CD4-positive, alpha-beta T cell treated with Interleukin-6 for 4 hours (primary cell): ENCODE data around the gene NFYB.
"Not testable (repeated sequence)": the region's sequence is repeated elsewhere in the genome, so short reads cannot be mapped to it uniquely, and the experiment has no call there.

Source experiments
- DNase-seq: peaks from one replicate; pipeline ENCODE4 v3.0.0-alpha.2; 2020; ENCODE audit warnings: mixed read lengths

Gene NFYB

DNA sequence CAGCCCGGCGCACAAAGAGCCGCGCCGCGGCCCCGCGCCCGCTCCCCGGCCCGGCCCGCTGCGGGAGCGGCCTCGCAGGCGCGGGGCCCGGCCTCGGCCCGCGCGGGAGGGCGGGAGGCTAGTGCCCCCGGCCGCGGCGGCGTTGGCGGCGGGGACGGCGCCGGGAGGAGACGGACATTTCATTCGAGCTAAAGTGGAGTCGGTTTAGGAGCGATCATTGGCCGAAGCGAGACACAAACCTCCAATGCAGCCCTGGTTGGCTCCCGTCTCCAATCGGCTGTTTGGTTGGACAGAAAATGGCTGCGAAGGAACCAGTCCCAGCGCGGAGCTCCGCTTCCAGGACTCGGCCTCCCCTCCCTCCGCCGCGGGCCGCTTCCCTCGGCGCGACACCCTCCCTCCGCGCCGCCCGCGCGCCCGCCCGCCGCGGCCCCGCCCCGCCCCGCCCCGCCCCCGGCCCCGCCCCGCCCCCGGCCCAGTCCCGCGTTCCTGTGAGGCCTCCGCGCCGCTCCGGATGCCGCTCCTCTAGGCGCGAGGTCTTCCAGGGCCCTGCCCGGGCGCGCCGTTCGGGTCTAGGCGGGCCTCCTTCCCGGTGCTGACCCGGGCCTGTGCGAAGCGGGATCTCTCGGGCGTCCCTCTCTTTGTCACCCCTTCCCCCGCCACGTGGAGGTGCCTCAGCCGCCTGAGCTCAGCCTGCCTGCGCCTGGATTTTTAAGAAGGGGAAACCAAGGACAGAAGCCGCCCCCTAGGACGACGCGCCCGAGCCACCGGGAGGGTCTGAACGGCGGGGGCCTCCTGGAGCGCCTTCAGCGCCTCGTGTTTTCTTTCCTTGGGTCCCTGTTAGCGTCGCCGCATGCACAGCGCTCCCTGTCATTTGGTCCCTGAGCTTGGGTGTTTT is at the start of gene NFYB:
Gene NFYB (minus strand): TSS at position 309 of the 895 bp plus-strand sequence. CDS start 2,757 bp downstream, outside the sequence.
- DNase-seq = peak; percentile 92

DNA sequence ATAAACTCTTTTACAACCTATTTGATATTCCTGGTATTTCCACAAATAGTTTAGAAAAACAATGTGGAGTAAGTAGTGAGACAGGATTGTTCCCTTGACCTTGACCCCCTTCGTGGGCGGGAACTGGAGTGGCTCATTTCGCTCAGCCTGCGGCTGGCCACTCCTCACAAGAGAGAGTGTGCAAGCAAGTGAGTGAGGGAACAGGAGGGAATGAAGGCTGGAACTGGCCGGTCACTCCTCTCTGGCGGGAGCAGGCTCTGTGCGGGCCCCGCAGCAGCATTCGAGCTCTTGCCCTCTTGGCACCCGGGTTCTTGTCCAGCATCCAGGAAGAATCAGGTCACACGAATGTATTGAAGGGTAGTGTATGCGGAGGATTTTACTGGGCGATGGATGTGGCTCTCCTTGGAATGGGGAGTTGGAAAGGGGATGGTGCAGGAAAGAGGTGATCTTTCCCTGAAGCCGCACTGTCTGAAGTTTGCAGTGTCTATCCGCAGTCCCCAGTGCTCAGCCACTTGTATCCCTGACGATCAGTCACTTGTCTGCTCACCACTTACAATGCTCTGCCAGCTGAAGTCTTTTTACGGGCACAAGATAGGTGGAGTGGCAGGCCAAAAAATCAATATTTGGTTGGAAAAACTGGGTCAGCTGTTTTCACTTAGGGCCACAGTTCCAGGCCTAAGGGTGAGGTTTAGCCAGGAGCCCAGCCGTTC is 49.6 kb upstream of the NFYB start:
- DNase-seq = no peak

DNA sequence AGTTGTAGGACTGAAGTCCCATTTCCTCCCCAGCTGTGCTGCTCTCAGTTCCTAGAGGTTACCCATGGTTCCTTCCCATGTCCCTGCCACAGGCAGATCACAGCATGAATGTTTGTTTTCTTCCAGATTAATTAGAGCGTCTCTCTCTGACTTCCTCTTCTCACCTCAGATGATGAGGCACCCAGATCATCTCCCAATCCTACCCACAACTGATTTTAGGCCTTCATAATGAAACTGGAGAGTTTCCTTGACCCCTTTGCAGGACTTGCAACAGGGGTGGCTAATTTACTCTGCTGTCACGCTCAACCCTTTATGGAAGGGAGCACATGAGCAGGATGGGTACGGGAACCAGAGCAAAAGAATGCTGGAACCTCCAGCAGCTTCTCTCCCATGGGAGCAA is 45.4 kb upstream of the NFYB start:
- DNase-seq = no peak

DNA sequence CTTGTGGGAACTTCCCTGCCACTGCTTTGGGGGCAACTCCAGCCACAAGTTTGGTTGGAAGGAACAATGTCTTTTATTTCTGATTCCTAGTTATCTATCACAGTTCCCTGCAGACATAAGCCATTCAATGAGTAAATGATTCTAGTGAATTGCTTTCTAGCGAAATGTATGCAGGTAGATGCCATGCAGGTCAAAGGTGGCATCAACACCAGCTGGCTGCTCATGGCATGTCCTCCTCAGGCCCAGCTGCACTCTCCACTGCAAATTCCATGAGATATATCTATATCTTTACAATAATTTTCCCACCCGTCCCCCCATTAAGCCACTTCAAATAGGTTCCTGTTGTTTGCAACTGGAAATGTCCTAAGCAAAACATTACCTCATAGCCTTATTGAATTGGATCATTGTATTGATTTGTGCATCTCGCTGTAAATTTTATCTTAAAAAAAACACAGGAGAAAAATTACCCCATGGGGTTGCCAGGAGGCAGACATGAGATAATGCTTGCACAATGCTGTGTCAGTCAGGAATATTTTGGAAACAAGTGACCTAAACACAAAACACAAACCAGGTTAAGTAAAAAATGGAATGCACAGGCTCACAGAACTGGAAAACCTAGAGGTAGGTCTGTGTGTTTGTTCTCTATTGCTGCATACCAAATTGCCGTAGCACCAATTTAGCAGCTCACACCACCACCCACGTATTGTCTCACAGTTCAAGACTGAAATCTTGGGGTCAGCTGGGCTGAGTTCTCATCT is 44.8 kb upstream of the NFYB start:
- no peak for DNase-seq

DNA sequence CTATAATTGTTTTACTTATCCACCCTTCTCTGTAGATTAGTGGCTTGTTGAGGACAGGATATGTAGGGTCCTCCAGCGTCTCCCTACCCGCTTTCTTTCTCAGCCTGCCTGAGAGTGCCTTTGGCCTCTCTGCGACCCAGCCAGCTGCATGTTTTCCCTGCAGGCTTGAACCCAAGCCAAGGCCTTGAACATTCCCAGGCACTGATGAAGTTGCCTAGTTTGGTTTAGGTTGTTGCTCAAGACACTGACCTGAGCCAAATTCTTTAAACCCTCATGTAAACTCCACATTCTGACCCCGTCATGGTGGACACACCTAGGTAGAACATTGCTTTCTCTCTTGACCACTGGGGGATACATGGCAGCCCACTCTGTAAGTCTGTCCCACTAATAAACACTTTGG is 44.1 kb upstream of the NFYB start:
- no peak for DNase-seq

DNA sequence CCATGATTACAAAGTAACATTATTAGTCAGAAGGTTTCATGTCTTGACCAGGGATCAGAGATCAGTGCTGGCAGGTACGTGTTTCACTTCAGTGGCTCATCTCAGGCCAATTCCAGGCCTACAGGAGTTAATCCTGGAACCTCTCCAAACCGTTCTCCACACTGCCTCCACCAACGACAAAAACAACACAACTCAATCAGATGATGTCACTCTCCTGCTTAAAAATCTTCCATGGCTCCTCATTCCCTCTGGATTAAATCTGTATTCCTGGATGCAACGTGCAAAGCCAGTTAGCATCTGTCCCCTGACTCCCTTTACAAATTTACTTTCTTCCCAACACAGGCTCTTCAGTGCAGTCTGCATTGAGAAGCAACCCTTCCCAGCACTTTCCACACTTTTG is 43.3 kb upstream of the NFYB start:
- no peak for DNase-seq

DNA sequence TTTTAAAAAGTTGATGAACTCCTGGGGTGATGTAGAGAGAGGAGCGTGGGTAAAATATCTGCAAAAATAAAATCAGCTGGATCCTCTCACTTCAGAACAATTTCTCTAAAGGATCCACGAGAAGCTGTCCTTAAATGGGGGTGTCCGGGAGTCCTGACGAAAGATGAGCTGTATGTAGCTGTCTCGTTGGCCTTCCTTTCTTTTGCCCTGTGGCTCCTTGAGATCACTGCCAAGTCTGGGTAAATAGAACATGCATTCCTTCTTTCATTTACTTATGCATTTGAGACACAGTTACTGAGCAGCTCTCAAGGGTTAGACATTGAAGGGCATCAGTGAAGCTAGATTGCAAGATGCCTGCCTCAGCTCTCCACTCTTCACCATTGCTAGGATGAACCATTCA is 42.4 kb upstream of the NFYB start:
- DNase-seq = no peak

DNA sequence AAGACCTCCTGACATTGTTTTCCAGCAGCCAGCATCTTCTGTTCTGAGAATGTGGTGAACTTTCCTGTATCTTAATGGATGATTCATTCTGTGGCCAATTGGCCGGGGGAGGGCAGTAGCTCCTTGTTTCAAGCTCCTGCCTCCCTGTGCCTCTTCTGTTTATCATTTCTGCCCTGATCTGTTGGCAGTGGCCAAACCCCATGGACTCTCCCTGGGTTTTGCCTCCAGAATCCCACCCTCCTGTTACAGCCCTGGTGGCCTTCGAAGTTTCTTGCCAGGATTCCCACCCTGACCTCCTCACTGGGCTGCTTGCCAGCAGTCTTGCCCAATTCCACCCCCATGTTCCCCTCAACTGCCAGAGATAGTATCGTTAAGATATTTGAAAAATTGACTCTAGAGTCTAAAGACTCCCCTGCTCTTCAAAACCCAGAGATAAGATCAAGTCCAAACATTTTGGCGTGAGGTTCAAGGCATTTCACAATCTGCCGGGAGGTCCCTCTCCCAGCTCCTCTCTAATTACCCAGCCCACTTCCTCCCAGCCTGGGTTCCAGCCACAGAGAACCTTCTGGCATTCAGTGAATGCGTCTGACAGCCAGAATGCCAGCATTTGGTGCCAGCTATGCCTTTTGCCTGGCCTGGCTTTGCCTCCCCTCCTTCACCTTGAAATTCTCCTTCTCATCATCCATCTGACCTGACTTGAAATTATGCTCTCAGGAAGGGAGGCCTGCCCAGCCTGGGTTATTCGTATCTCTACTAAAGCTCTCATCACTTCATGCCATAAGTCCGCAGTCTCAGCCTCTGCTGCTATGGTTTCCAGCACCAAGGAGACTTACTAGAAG is 39.9 kb upstream of the NFYB start:
- no peak for DNase-seq

DNA sequence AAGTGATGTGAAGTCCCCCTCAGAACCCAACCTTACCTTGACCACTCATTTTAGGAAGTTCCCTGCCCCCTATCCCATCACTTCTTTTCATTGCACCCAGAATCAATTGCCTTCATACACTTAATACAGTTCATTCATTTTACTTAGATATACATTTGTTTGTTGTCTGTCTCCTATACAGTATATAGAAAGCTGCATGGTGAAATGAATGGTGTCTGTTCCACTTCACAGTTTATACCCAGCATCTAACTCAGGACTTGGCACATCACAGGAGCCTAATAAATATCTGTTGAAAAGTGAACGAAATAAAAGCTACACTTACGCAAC is 39.3 kb upstream of the NFYB start:
- no peak for DNase-seq

DNA sequence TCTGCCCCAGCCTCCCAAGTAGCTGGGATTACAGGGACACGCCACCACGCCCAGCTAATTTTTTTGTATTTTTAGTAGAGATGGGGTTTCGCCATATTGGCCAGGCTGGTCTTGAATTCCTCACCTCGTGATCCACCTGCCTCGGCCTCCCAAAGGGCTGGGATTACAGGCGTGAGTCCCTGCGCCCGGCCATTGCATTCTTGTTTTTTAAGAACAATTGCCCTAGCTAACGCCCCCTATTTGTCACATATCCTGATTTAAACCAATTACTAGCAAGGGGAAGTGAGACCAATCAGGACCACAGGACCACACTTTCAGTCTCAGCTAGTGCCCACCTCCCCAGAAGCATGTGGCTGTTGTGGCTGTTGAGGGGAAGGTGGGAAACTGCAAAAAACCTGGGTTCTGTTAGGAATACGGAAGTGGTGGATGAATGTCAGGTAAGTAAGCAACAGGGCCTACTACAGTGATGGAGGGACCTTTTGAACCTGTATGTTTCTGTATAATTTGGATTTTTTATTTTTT is 37.8 kb upstream of the NFYB start:
- no peak for DNase-seq

DNA sequence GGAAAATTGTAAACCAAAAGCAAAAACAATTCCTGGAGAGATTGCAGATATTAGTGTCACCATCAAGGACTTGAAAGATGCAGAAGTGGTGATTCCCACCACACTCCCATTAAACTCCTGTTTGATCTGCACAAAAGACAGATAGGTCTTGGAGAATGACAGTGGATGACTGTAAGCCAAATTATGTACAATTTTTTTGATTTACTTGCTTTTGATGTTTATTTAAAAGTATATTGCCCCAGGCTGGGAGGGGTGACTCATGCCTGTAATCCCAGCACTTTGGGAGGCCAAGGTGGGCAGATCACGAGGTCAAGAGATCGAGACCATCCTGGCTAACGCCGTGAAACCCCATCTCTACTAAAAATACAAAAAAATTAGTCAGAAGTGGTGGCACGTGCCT is 35.8 kb upstream of the NFYB start:
- DNase-seq = not testable (repeated sequence)

DNA sequence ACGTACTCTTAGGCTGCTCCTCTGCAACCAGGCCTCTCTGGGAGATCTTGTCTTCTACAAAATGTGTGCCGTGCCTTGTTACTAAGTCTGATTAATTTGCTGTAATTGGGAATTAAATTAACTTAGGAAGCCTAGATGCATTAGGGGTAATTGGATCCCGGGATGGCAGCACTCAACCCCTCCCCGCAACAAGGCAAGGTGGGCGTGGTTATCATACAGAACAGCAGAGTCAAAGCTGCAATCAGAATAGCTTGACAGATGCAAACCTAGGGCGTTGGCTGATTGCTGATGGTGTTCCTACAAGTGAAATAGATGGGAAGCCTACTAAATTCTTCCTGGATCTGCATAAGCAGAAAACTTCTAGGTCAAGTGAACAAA is 34.5 kb upstream of the NFYB start:
- DNase-seq = no peak

DNA sequence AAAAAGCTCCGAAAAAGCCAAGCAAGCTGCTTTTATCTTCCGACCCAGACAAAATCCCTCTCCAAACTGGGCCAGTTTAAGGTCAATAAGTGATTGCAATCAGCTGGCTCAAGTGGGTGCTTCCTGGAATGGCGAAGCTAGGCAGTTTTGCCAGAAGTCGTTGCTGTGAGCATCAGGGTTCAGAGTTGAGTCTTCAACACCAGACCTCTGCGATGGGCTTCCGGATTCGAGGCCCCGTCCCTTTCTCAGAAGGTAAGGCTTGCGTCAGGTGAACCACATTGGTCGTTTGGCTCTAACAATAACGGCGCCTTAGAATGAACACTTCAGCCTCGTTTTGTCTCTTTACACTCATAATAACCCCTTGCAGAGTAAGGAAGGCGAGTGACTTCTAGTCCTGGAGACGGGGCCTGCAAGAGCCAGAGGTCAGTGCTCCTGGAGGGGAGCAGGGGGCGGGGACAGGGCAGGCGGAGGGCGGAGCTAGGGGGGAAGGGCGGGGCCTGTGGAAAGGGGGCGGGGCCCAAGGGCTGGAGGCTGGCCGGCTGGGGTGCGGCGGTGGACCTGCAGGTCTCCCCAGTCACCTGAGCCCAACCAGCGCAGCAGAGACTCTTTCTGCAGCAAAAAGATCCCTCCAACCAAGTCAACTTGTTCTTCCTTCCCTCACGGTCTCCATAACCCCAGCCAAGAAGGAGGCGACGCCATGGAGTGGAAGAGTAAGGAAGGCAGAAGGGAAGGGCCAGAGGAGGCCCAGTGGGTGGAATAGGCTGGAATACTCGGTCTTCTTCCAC is 34.0 kb upstream of the NFYB start:
- no peak for DNase-seq

DNA sequence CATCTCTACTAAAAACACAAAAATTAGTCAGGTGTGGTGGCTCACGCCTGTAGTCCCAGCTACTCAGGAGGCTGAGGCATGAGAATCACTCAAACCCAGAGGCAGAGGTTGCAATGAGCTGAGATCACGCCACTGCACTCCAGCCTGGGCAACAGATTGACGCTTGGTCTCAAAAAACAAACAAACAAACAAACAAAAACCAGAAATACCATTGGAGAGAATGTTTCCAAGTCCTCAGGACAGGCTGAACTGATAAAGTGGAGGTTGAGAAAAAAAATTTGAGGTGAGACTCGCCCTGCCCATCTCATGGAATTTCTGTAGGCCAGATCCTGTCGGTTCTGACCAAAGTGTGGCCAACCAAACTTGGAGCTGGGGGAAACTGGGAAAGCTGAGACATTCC is 30.6 kb upstream of the NFYB start:
- DNase-seq = no peak

DNA sequence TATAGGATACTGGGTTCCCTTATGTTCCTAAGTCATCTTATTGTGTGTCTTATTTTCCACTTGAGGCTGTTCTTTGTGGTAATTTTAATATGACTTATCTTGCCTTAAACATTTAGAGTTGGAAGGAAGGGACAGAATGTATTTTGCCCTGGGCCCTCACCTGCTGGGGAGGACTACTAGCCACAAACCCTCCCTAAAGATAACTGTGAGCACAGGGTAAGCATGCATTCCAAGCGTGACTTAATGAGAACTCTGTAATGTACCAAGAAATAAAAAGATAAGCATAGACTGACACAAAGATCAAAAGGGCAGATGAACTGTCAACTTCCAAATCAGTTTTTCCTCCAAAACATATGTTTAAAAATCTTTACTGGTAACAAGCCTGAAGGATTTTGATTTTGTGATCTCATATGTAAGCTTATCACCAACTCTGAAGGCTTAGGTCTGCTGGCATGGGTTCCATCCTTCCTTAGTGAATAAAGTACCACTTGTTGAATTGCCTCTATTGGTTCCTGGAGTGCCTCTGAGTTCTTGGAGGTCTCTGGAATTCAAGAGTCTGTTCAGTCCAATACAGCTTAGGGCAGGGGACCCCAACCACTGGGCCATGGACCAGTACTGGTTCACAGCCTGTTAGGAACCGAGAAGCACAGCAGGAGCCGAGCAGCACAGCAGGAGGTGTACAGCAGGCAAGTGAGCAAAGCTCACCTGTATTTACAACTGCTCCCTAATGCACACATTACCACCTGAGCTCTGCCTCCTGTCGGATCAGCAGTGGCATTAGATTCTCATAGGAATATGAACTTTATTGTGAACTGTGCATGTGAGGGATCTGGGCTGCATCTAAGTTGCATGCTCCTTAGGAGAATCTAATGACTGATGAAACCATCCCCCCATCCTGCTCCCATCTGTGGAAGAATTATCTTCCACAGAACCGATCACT is 29.8 kb upstream of the NFYB start:
- no peak for DNase-seq

DNA sequence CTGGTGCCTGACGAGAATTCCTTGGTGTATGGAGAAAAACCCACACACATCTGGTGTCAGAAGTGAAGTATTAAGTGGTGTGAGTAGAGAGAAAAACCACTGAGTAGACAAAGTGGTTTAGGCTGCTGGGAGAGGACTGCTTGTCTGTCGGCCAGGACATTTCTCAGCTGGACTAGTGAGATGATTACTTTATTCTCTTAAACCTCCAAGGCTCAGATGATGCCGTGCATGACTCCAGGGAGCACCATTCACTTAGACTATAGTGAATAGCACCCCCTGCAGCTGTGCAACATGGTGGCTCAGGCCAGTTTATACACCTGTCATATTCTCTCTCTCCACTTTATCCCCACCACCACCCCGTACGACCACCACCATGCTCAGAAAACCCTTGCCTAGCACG is 28.5 kb upstream of the NFYB start:
- DNase-seq = no peak

DNA sequence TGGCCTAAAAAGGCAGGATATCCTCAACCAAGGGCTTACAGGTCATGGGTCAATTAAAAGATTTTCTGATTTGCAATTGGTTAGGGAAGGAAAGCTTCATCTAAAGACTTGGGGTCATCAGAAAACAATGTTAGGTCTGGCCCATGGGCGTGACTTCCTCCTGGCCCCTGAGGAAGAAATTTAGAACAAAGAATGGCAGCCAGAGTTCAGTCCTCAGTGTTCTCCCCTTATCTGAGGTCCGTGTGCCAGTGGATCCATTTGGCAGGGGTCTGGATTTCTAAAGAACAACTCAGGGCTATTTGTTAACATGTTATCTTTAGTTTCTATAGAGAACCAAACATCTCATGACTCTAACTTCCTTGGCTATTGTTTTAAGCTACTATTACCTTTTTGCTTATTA is 27.8 kb upstream of the NFYB start:
- DNase-seq = no peak

DNA sequence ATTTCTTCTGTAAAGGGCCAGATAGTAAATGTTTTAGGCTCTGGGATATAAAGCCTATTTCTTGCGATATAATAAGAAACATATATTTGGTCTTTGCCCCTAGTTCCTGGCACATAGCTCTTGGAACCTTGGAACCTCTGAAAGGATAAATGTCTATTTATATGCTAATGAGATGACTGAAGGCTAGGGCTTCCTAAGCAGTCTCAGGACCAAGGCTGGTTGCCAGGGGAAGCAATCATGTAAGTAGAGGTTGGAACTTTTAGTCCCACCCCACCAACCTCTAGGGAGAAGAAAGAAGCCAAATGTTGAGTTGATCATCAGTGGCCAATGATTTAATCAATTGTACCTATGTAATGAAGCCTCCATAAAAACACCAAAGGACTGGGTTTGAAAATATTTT is 26.6 kb upstream of the NFYB start:
- DNase-seq = no peak

DNA sequence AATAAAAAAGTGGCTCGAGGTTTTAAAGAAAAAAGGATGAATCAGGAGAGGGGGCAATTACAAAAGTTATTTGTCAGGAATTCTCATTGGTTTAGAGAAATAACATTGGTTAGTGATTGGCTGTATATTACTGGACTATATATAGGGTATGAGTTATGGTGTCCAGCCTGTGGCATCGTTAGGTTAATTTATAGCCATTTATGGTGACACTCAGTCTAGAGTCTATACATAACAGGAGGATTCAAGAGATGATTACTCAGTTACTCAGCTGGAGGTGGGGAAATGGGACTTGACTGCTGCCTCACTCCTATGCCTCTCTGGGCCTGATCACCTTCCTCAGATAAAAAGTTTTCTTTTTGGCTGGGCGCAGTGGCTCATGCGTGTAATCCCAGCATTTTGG is 25.6 kb upstream of the NFYB start:
- DNase-seq = no peak

DNA sequence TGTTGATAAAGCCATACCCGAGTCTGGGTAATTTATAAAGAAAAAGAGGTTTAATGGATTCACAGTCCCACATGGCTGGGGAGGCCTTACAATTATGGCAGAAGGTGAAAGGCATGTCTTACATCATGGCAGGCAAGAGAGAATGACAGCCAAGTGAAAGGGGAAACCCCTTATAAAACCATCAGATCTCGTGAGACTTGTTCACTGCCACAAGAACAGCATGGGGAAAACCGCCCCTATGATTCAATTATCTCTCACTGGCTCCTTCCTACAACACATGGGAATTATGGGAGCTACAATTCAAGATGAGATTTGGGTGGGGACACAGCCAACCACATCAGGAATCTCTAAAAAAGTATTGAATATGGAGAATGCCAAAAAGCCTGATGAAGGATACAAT is 25.0 kb upstream of the NFYB start:
- DNase-seq = not testable (repeated sequence)
